Naive thymus-derived CD4-positive, alpha-beta T cell (primary cell): ENCODE results near the gene GALR1. TPM values are rescaled to one million over a fixed set of nuclear protein-coding genes. Genes with fewer than 3 reads are reported as not detected.
A peak's percentile ranks its signal among the peaks of the same experiment; 100 is the strongest.

Experiments used
- ATAC-seq: fragments of 150-1000 bp; cut with Tn5 transposase; 2 replicates; pipeline ENCODE4 v1.10.0; 2021; ENCODE audit warnings: mild to moderate bottlenecking, moderate library complexity
- CTCF ChIA-PET: fragments of 350-600 bp; sonication (Branson Sonifier 250); formaldehyde crosslinking; loops from one replicate; lab custom pipeline; 2021; ENCODE audit warnings: antibody characterized with exemption; lab: Charles Lee
- POLR2A ChIA-PET: fragments of 350-600 bp; sonication (Branson Sonifier 250); formaldehyde crosslinking; loops from one replicate; lab custom pipeline; 2021; ENCODE audit warnings: antibody characterized with exemption, inconsistent platforms; lab: Charles Lee
- DNase-seq, 9 donors: peaks; one replicate each; pipeline versions ENCODE4 v3.0.0 to v3.0.0-alpha.2; 2020 to 2022; ENCODE audit warnings: mixed read lengths in 1 of 9
- H3K27ac ChIP-seq: one replicate; pipeline ENCODE4 v1.7.0; 2013; ENCODE audit warnings: mild to moderate bottlenecking, low read depth, low read length, moderate library complexity
- H3K27me3 ChIP-seq, 2 donors: one replicate each; pipeline ENCODE4 v1.7.0; 2013; ENCODE audit warnings: low read length in 2 of 2, mild to moderate bottlenecking in 2 of 2, moderate library complexity in 2 of 2; ENCODE audit not compliant: control insufficient read depth in 2 of 2, insufficient read depth in 2 of 2
- H3K36me3 ChIP-seq, 3 experiments: 1 replicate in 2 of 3; 2 replicates in 1 of 3; pipeline ENCODE4 v1.7.0; 2013; ENCODE audit warnings: low read length in 3 of 3, mild to moderate bottlenecking in 3 of 3, moderate library complexity in 1 of 3; ENCODE audit not compliant: insufficient read depth in 3 of 3, control insufficient read depth in 2 of 3
- H3K4me1 ChIP-seq, 2 donors: one replicate each; pipeline ENCODE4 v1.7.0; 2013; ENCODE audit warnings: low read length in 2 of 2, mild to moderate bottlenecking in 2 of 2, moderate library complexity in 1 of 2; ENCODE audit not compliant: control insufficient read depth in 2 of 2, insufficient read depth in 2 of 2
- H3K4me3 ChIP-seq: 2 replicates; pipeline ENCODE4 v1.7.0; 2013; ENCODE audit warnings: mild to moderate bottlenecking, low read length
- H3K9me3 ChIP-seq, 3 experiments: 1 replicate in 2 of 3; 2 replicates in 1 of 3; pipeline ENCODE4 v1.7.0; 2013; ENCODE audit warnings: low read length in 3 of 3; ENCODE audit not compliant: control insufficient read depth in 2 of 3
- H3K27ac Mint-ChIP-seq, 9 donors: one replicate each; pipeline ENCODE4 v1.8.0; 2020 to 2022; ENCODE audit warnings: mixed read lengths in 9 of 9, mild to moderate bottlenecking in 8 of 9, moderate library complexity in 5 of 9, inconsistent platforms in 2 of 9
- H3K27me3 Mint-ChIP-seq, 5 donors: one replicate each; pipeline ENCODE4 v1.8.0; 2021 to 2022; ENCODE audit warnings: mixed read lengths in 5 of 5, mild to moderate bottlenecking in 1 of 5
- H3K36me3 Mint-ChIP-seq, 5 donors: one replicate each; pipeline ENCODE4 v1.8.0; 2020 to 2022; ENCODE audit warnings: mixed read lengths in 5 of 5, mild to moderate bottlenecking in 3 of 5, inconsistent platforms in 1 of 5
- H3K4me1 Mint-ChIP-seq, 7 donors: one replicate each; pipeline ENCODE4 v1.8.0; 2020 to 2022; ENCODE audit warnings: mixed read lengths in 7 of 7, mild to moderate bottlenecking in 3 of 7, inconsistent platforms in 1 of 7
- H3K4me3 Mint-ChIP-seq, 10 donors: one replicate each; pipeline ENCODE4 v1.8.0; 2020 to 2022; ENCODE audit warnings: mild to moderate bottlenecking in 10 of 10, mixed read lengths in 10 of 10, moderate library complexity in 6 of 10, inconsistent platforms in 2 of 10
- H3K9me3 Mint-ChIP-seq, 11 donors: one replicate each; pipeline ENCODE4 v1.8.0; 2020 to 2022; ENCODE audit warnings: mixed read lengths in 11 of 11, mild to moderate bottlenecking in 4 of 11, inconsistent platforms in 1 of 11, moderate library complexity in 1 of 11
- intact Hi-C, 2 donors: fragments of 100-400 bp; cut with micrococcal nuclease; formaldehyde crosslinking; loops; one replicate each; pipeline ENCODE4 v1.15.1; 2023
- polyA plus RNA-seq, 2 donors: library from polyadenylated mRNA; unstranded; fragments of 300-500 nt; fragmentation: Illumina TruSeq; gene quantifications; one replicate each; pipeline ENCODE4 v1.2.3, GENCODE V29; 2021
- total RNA-seq, 6 experiments: library from RNA in 5 of 6; stranded (reverse) in 5 of 6; gene quantifications; 1 replicate in 5 of 6; 2 replicates in 1 of 6; pipeline ENCODE4 v1.2.3 and lab custom pipeline; 2021 to 2026

The GALR1 gene
- total and polyA plus RNA-seq, 7 experiments from 2014 or later: not detected

- ChIA-PET POLR2A (interaction anchor here (0.7 to 1.0 kb wide), 3 partner anchors 74 to 150 kb away, joined by 3 read pairs; partner anchors contain the start of gene MBP), CTCF (interaction anchor here (1.0 to 1.4 kb wide), 2 partner anchors 15 to 206 kb away, joined by 3 to 5 read pairs; no protein-coding TSS in a partner anchor)
- intact Hi-C loops: loop anchor here in 1 of 2 donors (1.0 to 5.0 kb wide), 6 partner anchors 66 to 715 kb away; no protein-coding TSS in a partner anchor
- Mint-ChIP-seq H3K4me3 (peak overlapping the region in 1 of 10 donors; percentile 99), H3K36me3 (peaks cover 0 to 3% (median 0%) of the 10 kb centered on the region in 5 donors), H3K9me3 (peaks cover 0 to 1% (median 0%) of the 10 kb centered on the region in 11 donors), H3K27me3 (peaks cover 0 to 10% (median 0%) of the 10 kb centered on the region in 5 donors), H3K27ac (peak overlapping the region in 8 of 9 donors; percentile 10 to 99 (median 64)), H3K4me1 (peaks cover 24 to 54% (median 46%) of the 10 kb centered on the region in 7 donors)
- no peak overlapping the region for H3K4me3 ChIP-seq
- peaks cover 23 to 33% of the 10 kb centered on the region in 2 donors for H3K4me1 ChIP-seq
- DNase-seq (no peak), ATAC-seq (no peak)
- no peaks in the 10 kb centered on the region for H3K36me3 ChIP-seq
- H3K27ac ChIP-seq: no peak overlapping the region
- no peaks in the 10 kb centered on the region for H3K27me3 ChIP-seq
- no peaks in the 10 kb centered on the region for H3K9me3 ChIP-seq
Measured at GRCh38 chr18:77206676-77207374, 42.8 kb upstream of the GALR1 start.

- Histone ChIP-seq H3K27me3 (no peaks in the 10 kb centered on the region), H3K27ac (no peak overlapping the region), H3K4me3 (no peak overlapping the region), H3K9me3 (no peaks in the 10 kb centered on the region), H3K4me1 (peaks cover 23 to 33% of the 10 kb centered on the region in 2 donors), H3K36me3 (no peaks in the 10 kb centered on the region)
- DNase-seq (peak in 7 of 9 donors; percentile 53 to 74 (median 62)), ATAC-seq (peak; percentile 91)
- CTCF ChIA-PET: interaction anchor here (0.6 to 1.4 kb wide), 4 partner anchors 15 to 1213 kb away, joined by 3 to 5 read pairs (median 3); no protein-coding TSS in a partner anchor
- Mint-ChIP-seq H3K36me3 (peaks cover 0 to 3% (median 0%) of the 10 kb centered on the region in 5 donors), H3K9me3 (peaks cover 0 to 1% (median 0%) of the 10 kb centered on the region in 11 donors), H3K27me3 (peaks cover 0 to 9% (median 0%) of the 10 kb centered on the region in 5 donors), H3K27ac (peak overlapping the region; percentile 37 to 99 (median 70)), H3K4me3 (peak overlapping the region; percentile 54 to 99 (median 72)), H3K4me1 (peaks cover 24 to 55% (median 47%) of the 10 kb centered on the region in 7 donors)
- POLR2A ChIA-PET: interaction anchor here (1.0 kb wide), 1 partner anchor 75 kb away, joined by 3 read pairs; the partner anchor contains the start of gene MBP
- intact Hi-C loops: loop anchor here in 1 of 2 donors (1.0 to 5.0 kb wide), 6 partner anchors 67 to 715 kb away; no protein-coding TSS in a partner anchor
Measured at GRCh38 chr18:77207540-77207939, 42.1 kb upstream of the GALR1 start.

- Histone ChIP-seq H3K27me3 (no peaks in the 10 kb centered on the region), H3K4me1 (peaks cover 23 to 33% of the 10 kb centered on the region in 2 donors), H3K9me3 (no peaks in the 10 kb centered on the region), H3K36me3 (no peaks in the 10 kb centered on the region), H3K27ac (peak overlapping the region; percentile 72), H3K4me3 (peak overlapping the region; percentile 64)
- DNase-seq (peak in 7 of 9 donors; percentile 31 to 55 (median 42)), ATAC-seq (peak; percentile 74)
- ChIA-PET POLR2A (interaction anchor here (1.0 to 1.5 kb wide), 3 partner anchors 77 to 226 kb away, joined by 5 to 6 read pairs (median 6); partner anchors contain the start of gene MBP), CTCF (interaction anchor here (0.6 to 5.4 kb wide), 4 partner anchors 51 to 207 kb away, joined by 3 to 85 read pairs (median 6); no protein-coding TSS in a partner anchor)
- H3K36me3 Mint-ChIP-seq: peaks cover 0 to 3% (median 0%) of the 10 kb centered on the region in 5 donors
- H3K27ac Mint-ChIP-seq: peak overlapping the region; percentile 92 to 99 (median 97)
- H3K27me3 Mint-ChIP-seq: peaks cover 0 to 5% (median 0%) of the 10 kb centered on the region in 5 donors
- intact Hi-C loops: loop anchor here (1.0 to 5.0 kb wide), 5 partner anchors 76 to 717 kb away; partner anchors contain the start of gene MBP (in 2 of the 2)
- H3K9me3 Mint-ChIP-seq: peaks cover 0 to 1% (median 0%) of the 10 kb centered on the region in 11 donors
- H3K4me3 Mint-ChIP-seq: peak overlapping the region; percentile 83 to 99 (median 91)
- H3K4me1 Mint-ChIP-seq: peaks cover 24 to 55% (median 47%) of the 10 kb centered on the region in 7 donors
Measured at GRCh38 chr18:77208964-77209363, 40.7 kb upstream of the GALR1 start.

- H3K27ac Mint-ChIP-seq: peak overlapping the region; percentile 92 to 99 (median 97)
- ChIA-PET CTCF (interaction anchor here (0.6 to 5.4 kb wide), 6 partner anchors 52 to 735 kb away, joined by 3 to 85 read pairs (median 6); no protein-coding TSS in a partner anchor), POLR2A (interaction anchor here (1.0 to 1.5 kb wide), 3 partner anchors 77 to 226 kb away, joined by 5 to 6 read pairs (median 6); partner anchors contain the start of gene MBP)
- H3K4me1 Mint-ChIP-seq: peaks cover 24 to 55% (median 47%) of the 10 kb centered on the region in 7 donors
- intact Hi-C loops: loop anchor here (1.0 to 5.0 kb wide), 5 partner anchors 77 to 717 kb away; partner anchors contain the start of gene MBP (in 2 of the 2)
- no peaks in the 10 kb centered on the region for H3K9me3 ChIP-seq
- peaks cover 23 to 33% of the 10 kb centered on the region in 2 donors for H3K4me1 ChIP-seq
- no peak overlapping the region for H3K27ac ChIP-seq
- peaks cover 0 to 2% (median 0%) of the 10 kb centered on the region in 11 donors for H3K9me3 Mint-ChIP-seq
- peaks cover 0 to 5% (median 0%) of the 10 kb centered on the region in 5 donors for H3K27me3 Mint-ChIP-seq
- DNase-seq (no peak), ATAC-seq (no peak)
- no peaks in the 10 kb centered on the region for H3K36me3 ChIP-seq
- H3K4me3 ChIP-seq: peak overlapping the region; percentile 64
- peaks cover 0 to 3% (median 0%) of the 10 kb centered on the region in 5 donors for H3K36me3 Mint-ChIP-seq
- H3K4me3 Mint-ChIP-seq: peak overlapping the region; percentile 83 to 99 (median 91)
- H3K27me3 ChIP-seq: no peaks in the 10 kb centered on the region
Measured at GRCh38 chr18:77209587-77209986, 40.1 kb upstream of the GALR1 start.

- H3K9me3 ChIP-seq: no peaks in the 10 kb centered on the region
- no peaks in the 10 kb centered on the region for H3K36me3 ChIP-seq
- ATAC-seq (no peak), DNase-seq (no peak)
- no peaks in the 10 kb centered on the region for H3K27me3 ChIP-seq
- no peak overlapping the region for H3K4me3 ChIP-seq
- CTCF ChIA-PET: interaction anchor here (0.7 to 5.4 kb wide), 7 partner anchors 19 to 736 kb away, joined by 3 to 85 read pairs (median 7); no protein-coding TSS in a partner anchor
- intact Hi-C loops: loop anchor here in 1 of 2 donors (5.0 kb wide), 1 partner anchor 228 kb away; no protein-coding TSS in a partner anchor
- peaks cover 23 to 33% of the 10 kb centered on the region in 2 donors for H3K4me1 ChIP-seq
- Mint-ChIP-seq H3K27ac (peak overlapping the region in 7 of 9 donors; percentile 2 to 97 (median 80)), H3K27me3 (peaks cover 0 to 5% (median 0%) of the 10 kb centered on the region in 5 donors), H3K36me3 (peaks cover 0 to 3% (median 0%) of the 10 kb centered on the region in 5 donors), H3K9me3 (peaks cover 0 to 2% (median 0%) of the 10 kb centered on the region in 11 donors), H3K4me1 (peaks cover 24 to 55% (median 47%) of the 10 kb centered on the region in 7 donors), H3K4me3 (peak overlapping the region in 8 of 10 donors; percentile 20 to 99 (median 76))
- H3K27ac ChIP-seq: no peak overlapping the region
- POLR2A ChIA-PET: interaction anchor here (1.2 to 1.5 kb wide), 2 partner anchors 156 to 227 kb away, joined by 3 to 6 read pairs; no protein-coding TSS in a partner anchor
Measured at GRCh38 chr18:77210249-77210648, 39.4 kb upstream of the GALR1 start.
